Natural killer cell (primary cell): ENCODE measurements around the gene FBN1. TPM values are rescaled to one million over a fixed set of nuclear protein-coding genes. Genes with fewer than 3 reads are reported as not detected.

ENCODE experiments used
- ATAC-seq, 3 donors: fragments of 150-1000 bp in 2 of 3; fragments of 200-7000 bp in 1 of 3; cut with Tn5 transposase; 1 replicate in 1 of 3; 2 replicates in 2 of 3; pipeline ENCODE4 v1.10.0; 2021; ENCODE audit warnings: mild to moderate bottlenecking in 2 of 3, moderate library complexity in 2 of 3
- DNase-seq, 2 donors: peaks; one replicate each; pipeline versions ENCODE4 v3.0.0 to v3.0.0-alpha.2; 2013 to 2021; ENCODE audit warnings: mixed read lengths in 1 of 2
- H3K27ac ChIP-seq: one replicate; pipeline ENCODE4 v1.5.1; 2013; ENCODE audit warnings: mild to moderate bottlenecking, low read length
- H3K27me3 ChIP-seq: one replicate; pipeline ENCODE4 v1.6.1; 2013; ENCODE audit warnings: low read length; ENCODE audit not compliant: control insufficient read depth, insufficient read depth
- H3K36me3 ChIP-seq: one replicate; pipeline ENCODE4 v1.6.1; 2013; ENCODE audit warnings: low read length; ENCODE audit not compliant: control insufficient read depth, insufficient read depth
- H3K4me1 ChIP-seq: one replicate; pipeline ENCODE4 v1.6.1; 2013; ENCODE audit warnings: low read length; ENCODE audit not compliant: control insufficient read depth, insufficient read depth
- H3K4me3 ChIP-seq: one replicate; pipeline ENCODE4 v1.5.1; 2013; ENCODE audit warnings: low read length
- H3K9me3 ChIP-seq: one replicate; pipeline ENCODE4 v1.6.1; 2013; ENCODE audit warnings: low read length; ENCODE audit not compliant: control insufficient read depth, insufficient read depth
- H3K27ac Mint-ChIP-seq, 2 donors: one replicate each; pipeline ENCODE4 v1.8.0; 2022; ENCODE audit warnings: mild to moderate bottlenecking in 2 of 2, mixed read lengths in 2 of 2, moderate library complexity in 1 of 2
- H3K27me3 Mint-ChIP-seq, 2 donors: one replicate each; pipeline ENCODE4 v1.8.0; 2022; ENCODE audit warnings: low read depth in 2 of 2, mixed read lengths in 2 of 2
- H3K36me3 Mint-ChIP-seq: one replicate; pipeline ENCODE4 v1.8.0; 2022; ENCODE audit warnings: mixed read lengths
- H3K4me1 Mint-ChIP-seq, 2 donors: one replicate each; pipeline ENCODE4 v1.8.0; 2022; ENCODE audit warnings: mixed read lengths in 2 of 2
- H3K4me3 Mint-ChIP-seq: one replicate; pipeline ENCODE4 v1.8.0; 2022; ENCODE audit warnings: mild to moderate bottlenecking, moderate library complexity, mixed read lengths
- H3K9me3 Mint-ChIP-seq, 2 donors: one replicate each; pipeline ENCODE4 v1.8.0; 2022; ENCODE audit warnings: mixed read lengths in 2 of 2
- WGBS: methylation state at CpG from one replicate; pipeline ENCODE4 v1.1.7; 2013; ENCODE audit warnings: missing lambda C conversion rate; ENCODE audit not compliant: insufficient coverage; 5-methylcytosine and 5-hydroxymethylcytosine counted together
- intact Hi-C: fragments of 100-400 bp; cut with micrococcal nuclease; formaldehyde crosslinking; loops from one replicate; pipeline ENCODE4 v1.14.2; 2022
- total RNA-seq, 4 donors: library from RNA; stranded (reverse); fragments of 120-200 nt in 1 of 4; gene quantifications; one replicate each; pipeline versions ENCODE4 v1.2.3 to v1.2.4, GENCODE V29; 2013 to 2022
- TF ChIP-seq, protein P1 (sequence below): fragments of 200-600 bp; IDR thresholded peaks from one replicate; pipeline ENCODE4 v1.8.0; 2022; ENCODE audit warnings: antibody characterized with exemption

The FBN1 gene
- total RNA-seq, 3 donors from 2014 or later (not counting 1 experiment from before 2014, with no cell fraction given), result 0.33 to 0.54 (median 0.33) TPM

DNA sequence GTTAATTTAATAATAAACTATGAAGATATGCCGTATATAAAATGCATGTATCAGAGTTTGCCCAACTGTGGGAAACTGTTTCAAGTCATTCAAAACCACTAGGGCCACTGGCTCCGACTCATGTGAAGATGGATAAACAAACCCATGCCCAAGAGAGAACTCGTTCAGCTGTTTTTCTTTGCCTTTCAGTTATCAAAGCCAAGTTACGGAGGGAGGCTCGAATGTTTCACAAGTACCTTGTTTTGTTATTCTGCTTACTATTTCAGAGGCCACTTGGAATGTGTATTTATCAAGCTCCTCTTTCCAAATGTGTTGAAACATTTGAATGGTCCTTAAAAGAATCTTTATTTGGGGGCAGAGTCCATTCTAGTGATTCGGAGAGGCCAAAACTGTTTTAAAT, 232.2 kb downstream of the FBN1 start:
- intact Hi-C loops, result no loop called here

DNA sequence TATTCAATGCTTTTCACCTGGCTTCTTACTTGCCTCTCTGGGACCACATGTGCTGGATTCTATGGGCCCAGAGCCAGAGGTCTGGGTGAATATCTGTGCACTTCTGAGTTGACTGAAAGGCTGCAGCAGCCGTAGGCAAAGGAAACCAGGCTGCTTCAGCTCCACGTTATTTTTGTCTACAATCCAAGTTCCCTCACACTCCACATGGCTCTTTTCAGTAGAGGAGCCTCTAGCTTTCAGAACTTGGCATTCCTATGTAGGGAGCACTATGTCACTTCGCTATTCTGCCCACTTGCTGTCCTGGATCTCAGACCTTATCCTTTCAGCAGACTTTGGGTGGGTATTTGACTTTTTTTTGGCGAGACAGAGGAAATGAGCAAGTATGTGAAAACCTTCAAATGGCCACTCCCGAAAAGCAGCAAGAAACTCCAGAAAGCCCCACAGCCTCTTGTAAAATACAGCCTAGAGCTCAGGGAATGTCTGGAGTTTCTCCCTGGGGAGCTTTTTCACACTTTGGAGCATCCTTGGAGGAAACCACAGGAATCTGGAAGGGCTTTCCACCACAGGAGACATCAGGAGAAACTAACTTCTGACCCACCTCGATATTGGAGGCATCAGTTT, 233.4 kb downstream of the FBN1 start:
- intact Hi-C loops, result no loop called here
- no peaks in the 10 kb centered on the region for H3K27me3 ChIP-seq
- ATAC-seq (no peak), DNase-seq (no peak)
- Mint-ChIP-seq H3K27ac (no peak overlapping the region), H3K36me3 (no peaks in the 10 kb centered on the region), H3K4me1 (no peaks in the 10 kb centered on the region), H3K4me3 (no peak overlapping the region), H3K9me3 (no peaks in the 10 kb centered on the region), H3K27me3 (no peaks in the 10 kb centered on the region)
- no peaks in the 10 kb centered on the region for H3K4me1 ChIP-seq
- H3K27ac ChIP-seq, result no peak overlapping the region
- TF ChIP-seq, protein P1, sequence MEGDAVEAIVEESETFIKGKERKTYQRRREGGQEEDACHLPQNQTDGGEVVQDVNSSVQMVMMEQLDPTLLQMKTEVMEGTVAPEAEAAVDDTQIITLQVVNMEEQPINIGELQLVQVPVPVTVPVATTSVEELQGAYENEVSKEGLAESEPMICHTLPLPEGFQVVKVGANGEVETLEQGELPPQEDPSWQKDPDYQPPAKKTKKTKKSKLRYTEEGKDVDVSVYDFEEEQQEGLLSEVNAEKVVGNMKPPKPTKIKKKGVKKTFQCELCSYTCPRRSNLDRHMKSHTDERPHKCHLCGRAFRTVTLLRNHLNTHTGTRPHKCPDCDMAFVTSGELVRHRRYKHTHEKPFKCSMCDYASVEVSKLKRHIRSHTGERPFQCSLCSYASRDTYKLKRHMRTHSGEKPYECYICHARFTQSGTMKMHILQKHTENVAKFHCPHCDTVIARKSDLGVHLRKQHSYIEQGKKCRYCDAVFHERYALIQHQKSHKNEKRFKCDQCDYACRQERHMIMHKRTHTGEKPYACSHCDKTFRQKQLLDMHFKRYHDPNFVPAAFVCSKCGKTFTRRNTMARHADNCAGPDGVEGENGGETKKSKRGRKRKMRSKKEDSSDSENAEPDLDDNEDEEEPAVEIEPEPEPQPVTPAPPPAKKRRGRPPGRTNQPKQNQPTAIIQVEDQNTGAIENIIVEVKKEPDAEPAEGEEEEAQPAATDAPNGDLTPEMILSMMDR, result no peak
- WGBS, result 82% methylated on average over 6 of the region's 6 CpGs
- no peaks in the 10 kb centered on the region for H3K9me3 ChIP-seq
- H3K4me3 ChIP-seq, result no peak overlapping the region
- H3K36me3 ChIP-seq, result no peaks in the 10 kb centered on the region

More for the DNA sequence above, 232.2 kb downstream of the FBN1 start:
- H3K4me3 ChIP-seq, result no peak overlapping the region
- WGBS, result 91% methylated on average over 6 of the region's 6 CpGs
- no peak overlapping the region for H3K27ac ChIP-seq
- H3K36me3 Mint-ChIP-seq, result no peaks in the 10 kb centered on the region
- H3K27me3 Mint-ChIP-seq, result no peaks in the 10 kb centered on the region
- ATAC-seq, result no peak
- no peaks in the 10 kb centered on the region for H3K9me3 Mint-ChIP-seq
- H3K36me3 ChIP-seq, result no peaks in the 10 kb centered on the region
- no peak overlapping the region for H3K27ac Mint-ChIP-seq
- TF ChIP-seq, protein P1, result no peak
- H3K27me3 ChIP-seq, result no peaks in the 10 kb centered on the region
- H3K4me1 ChIP-seq, result no peaks in the 10 kb centered on the region
- no peaks in the 10 kb centered on the region for H3K9me3 ChIP-seq
- no peak for DNase-seq
- no peak overlapping the region for H3K4me3 Mint-ChIP-seq
- H3K4me1 Mint-ChIP-seq, result no peaks in the 10 kb centered on the region

DNA sequence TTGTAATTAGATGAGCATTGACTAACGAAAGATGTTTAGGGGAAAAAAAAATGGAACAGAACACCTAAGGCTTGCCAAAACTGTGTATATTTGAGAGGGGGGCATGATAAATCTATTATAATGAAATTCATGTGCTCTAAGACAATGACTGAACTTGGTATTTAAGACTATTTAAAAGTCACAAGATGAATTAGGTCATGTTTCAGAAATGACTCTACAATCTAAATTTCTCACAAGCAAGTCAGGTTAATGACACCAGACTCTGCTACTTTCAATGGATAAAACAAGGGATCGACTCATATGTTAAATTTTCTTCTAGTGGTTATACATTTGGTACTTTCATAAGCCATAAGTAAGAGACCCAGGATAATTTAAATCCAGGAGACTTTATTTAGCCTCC, 235.9 kb downstream of the FBN1 start:
- no peak for DNase-seq
- intact Hi-C loops, result no loop called here

More for the DNA sequence above, 235.9 kb downstream of the FBN1 start:
- TF ChIP-seq, protein P1, result no peak
- Histone ChIP-seq H3K4me1 (no peaks in the 10 kb centered on the region), H3K9me3 (no peaks in the 10 kb centered on the region), H3K27me3 (no peaks in the 10 kb centered on the region), H3K4me3 (no peak overlapping the region), H3K36me3 (no peaks in the 10 kb centered on the region), H3K27ac (no peak overlapping the region)
- no peaks in the 10 kb centered on the region for H3K9me3 Mint-ChIP-seq
- peaks cover 0 to 11% of the 10 kb centered on the region in 2 donors for H3K27me3 Mint-ChIP-seq
- ATAC-seq, result no peak
- H3K4me3 Mint-ChIP-seq, result no peak overlapping the region
- WGBS, result 86% methylated on average over 2 of the region's 2 CpGs
- H3K27ac Mint-ChIP-seq, result no peak overlapping the region
- no peaks in the 10 kb centered on the region for H3K4me1 Mint-ChIP-seq
- H3K36me3 Mint-ChIP-seq, result no peaks in the 10 kb centered on the region
